Smooth muscle cell (in vitro differentiated cells): ENCODE results near the gene OR13C3. TPM values are rescaled to one million over a fixed set of nuclear protein-coding genes. Genes with fewer than 3 reads are reported as not detected.

ENCODE experiments used
- DNase-seq: peaks from one replicate; lab custom pipeline; 2025; ENCODE audit not compliant: unreplicated experiment; lab: John Stamatoyannopoulos, UW
- H2AFZ ChIP-seq: fragments of 200-600 bp; sonication (generic); 2 replicates; pipeline ENCODE4 v1.6.0; 2016; ENCODE audit warnings: antibody characterized with exemption, low read depth, mild to moderate bottlenecking
- H3F3A ChIP-seq: fragments of 200-600 bp; sonication (generic); 2 replicates; pipeline ENCODE4 v1.6.0; 2017; ENCODE audit warnings: antibody characterized with exemption, low read depth
- H3K27ac ChIP-seq: fragments of 200-600 bp; sonication (generic); 2 replicates; pipeline ENCODE4 v1.5.1; 2016; ENCODE audit warnings: low read depth, mild to moderate bottlenecking
- H3K27me3 ChIP-seq: fragments of 200-600 bp; sonication (generic); 2 replicates; pipeline ENCODE4 v1.6.1; 2016; ENCODE audit warnings: low read depth, mild to moderate bottlenecking
- H3K36me3 ChIP-seq: fragments of 200-600 bp; sonication (generic); 2 replicates; pipeline ENCODE4 v1.5.1; 2016; ENCODE audit warnings: low read depth
- H3K4me1 ChIP-seq: fragments of 200-600 bp; sonication (generic); 2 replicates; pipeline ENCODE4 v1.5.1; 2016; ENCODE audit warnings: low read depth
- H3K4me2 ChIP-seq: fragments of 200-600 bp; sonication (generic); 2 replicates; pipeline ENCODE4 v1.6.0; 2016; ENCODE audit warnings: mild to moderate bottlenecking
- H3K4me3 ChIP-seq: fragments of 200-600 bp; sonication (generic); 2 replicates; pipeline ENCODE4 v1.5.1; 2016; ENCODE audit warnings: mild to moderate bottlenecking
- H3K79me2 ChIP-seq: fragments of 200-600 bp; sonication (generic); 2 replicates; pipeline ENCODE4 v1.6.0; 2016; ENCODE audit warnings: low read depth, mild to moderate bottlenecking
- H3K9ac ChIP-seq: fragments of 200-600 bp; sonication (generic); 2 replicates; pipeline ENCODE4 v1.6.0; 2016; ENCODE audit warnings: low read depth
- H3K9me3 ChIP-seq: fragments of 200-600 bp; sonication (generic); replicated peaks from 2 replicates; pipeline ENCODE4 v1.5.1; 2016; ENCODE audit warnings: low read depth
- H4K20me1 ChIP-seq: fragments of 200-600 bp; sonication (generic); 2 replicates; pipeline ENCODE4 v1.6.0; 2016; ENCODE audit warnings: low read depth
- WGBS: methylation state at CpG from one replicate; pipeline ENCODE4 v1.1.7; 2016; ENCODE audit warnings: low lambda C conversion rate; 5-methylcytosine and 5-hydroxymethylcytosine counted together
- polyA plus RNA-seq: library from polyadenylated mRNA; unstranded; fragments of >200 nt; fragmentation: Nextera tagmentation; extraction: Ambion mirVana; gene quantifications from 2 replicates; pipeline ENCODE4 v1.2.1, GENCODE V29; 2016
- total RNA-seq: library from RNA; depleted of rRNA; stranded (reverse); fragments of >200 nt; gene quantifications from 2 replicates; pipeline ENCODE4 v1.2.3, GENCODE V29; 2014
- TF ChIP-seq, protein P1 (sequence below): fragments of 200-600 bp; sonication (generic); IDR thresholded peaks from 2 replicates; pipeline ENCODE4 v1.5.1; 2017; ENCODE audit warnings: borderline replicate concordance, mild to moderate bottlenecking, antibody characterized with exemption; ENCODE audit not compliant: insufficient read depth, poor library complexity, severe bottlenecking

OR13C3 gene
- total and polyA plus RNA-seq, 2 experiments from 2014 or later = not detected

DNA sequence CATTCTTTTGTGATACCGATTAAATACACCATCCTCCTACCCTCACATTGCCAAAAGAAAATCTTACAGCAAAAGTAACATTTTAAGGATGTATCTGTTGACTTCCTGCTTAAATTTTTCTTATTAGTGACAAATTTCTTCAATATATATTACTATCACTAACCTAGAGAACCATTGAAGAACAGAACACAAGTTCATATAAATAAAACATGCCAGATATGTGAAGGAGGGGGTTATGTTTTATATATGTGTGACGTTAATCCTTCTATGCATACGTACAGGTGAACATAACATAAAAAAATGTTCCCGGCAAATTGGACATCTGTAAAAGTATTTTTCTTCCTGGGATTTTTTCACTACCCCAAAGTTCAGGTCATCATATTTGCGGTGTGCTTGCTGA is 32.7 kb downstream of the OR13C3 start, which contains the start of gene OR13F1:
TSS of gene OR13F1 (plus strand) at position 301 of the 400 bp plus-strand sequence. CDS start at position 301, 0 bp downstream.
- Histone ChIP-seq H3K79me2 (no peaks in the 10 kb centered on the region), H3K9me3 (no peaks in the 10 kb centered on the region), H3K4me3 (no peak within 1 kb of the TSS), H4K20me1 (no peaks in the 10 kb centered on the region), H3F3A (no peaks in the 10 kb centered on the region), H3K4me1 (no peaks in the 10 kb centered on the region), H3K4me2 (no peak within 1 kb of the TSS), H3K9ac (no peak within 1 kb of the TSS), H2AFZ (no peak within 1 kb of the TSS), H3K27ac (no peak within 1 kb of the TSS), H3K27me3 (no peaks in the 10 kb centered on the region), H3K36me3 (no peaks in the 10 kb centered on the region)
- WGBS = 83% methylated on average over 5 of the region's 5 CpGs
- TF ChIP-seq, protein P1, sequence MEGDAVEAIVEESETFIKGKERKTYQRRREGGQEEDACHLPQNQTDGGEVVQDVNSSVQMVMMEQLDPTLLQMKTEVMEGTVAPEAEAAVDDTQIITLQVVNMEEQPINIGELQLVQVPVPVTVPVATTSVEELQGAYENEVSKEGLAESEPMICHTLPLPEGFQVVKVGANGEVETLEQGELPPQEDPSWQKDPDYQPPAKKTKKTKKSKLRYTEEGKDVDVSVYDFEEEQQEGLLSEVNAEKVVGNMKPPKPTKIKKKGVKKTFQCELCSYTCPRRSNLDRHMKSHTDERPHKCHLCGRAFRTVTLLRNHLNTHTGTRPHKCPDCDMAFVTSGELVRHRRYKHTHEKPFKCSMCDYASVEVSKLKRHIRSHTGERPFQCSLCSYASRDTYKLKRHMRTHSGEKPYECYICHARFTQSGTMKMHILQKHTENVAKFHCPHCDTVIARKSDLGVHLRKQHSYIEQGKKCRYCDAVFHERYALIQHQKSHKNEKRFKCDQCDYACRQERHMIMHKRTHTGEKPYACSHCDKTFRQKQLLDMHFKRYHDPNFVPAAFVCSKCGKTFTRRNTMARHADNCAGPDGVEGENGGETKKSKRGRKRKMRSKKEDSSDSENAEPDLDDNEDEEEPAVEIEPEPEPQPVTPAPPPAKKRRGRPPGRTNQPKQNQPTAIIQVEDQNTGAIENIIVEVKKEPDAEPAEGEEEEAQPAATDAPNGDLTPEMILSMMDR = no peak
- no peak for DNase-seq

DNA sequence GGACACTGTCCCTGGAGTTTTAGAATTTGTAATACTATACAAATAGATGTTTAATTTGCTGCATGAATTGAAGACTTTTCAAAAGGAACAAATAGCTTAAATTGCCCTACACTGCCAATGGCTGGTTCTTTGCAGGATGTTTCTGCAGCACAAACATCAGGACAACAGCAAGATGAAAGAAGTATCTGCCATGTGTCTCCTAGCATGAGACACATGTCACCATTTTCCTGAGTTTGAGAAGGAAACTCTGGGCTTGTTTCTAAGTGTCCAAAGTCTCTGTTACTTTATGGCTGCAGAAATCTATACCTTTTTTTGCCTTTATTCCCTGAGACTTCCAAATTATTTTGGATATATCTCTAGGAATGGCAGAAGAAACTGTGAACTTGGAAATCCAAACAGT is 33.2 kb downstream of the OR13C3 start:
- Histone ChIP-seq H3F3A (no peaks in the 10 kb centered on the region), H3K36me3 (no peaks in the 10 kb centered on the region), H4K20me1 (no peaks in the 10 kb centered on the region), H3K79me2 (no peaks in the 10 kb centered on the region), H2AFZ (no peak overlapping the region), H3K4me2 (no peak overlapping the region), H3K4me3 (no peak overlapping the region), H3K4me1 (no peaks in the 10 kb centered on the region), H3K27ac (no peak overlapping the region), H3K9me3 (no peaks in the 10 kb centered on the region), H3K27me3 (no peaks in the 10 kb centered on the region), H3K9ac (no peak overlapping the region)
- DNase-seq = no peak
- TF ChIP-seq, protein P1 = no peak

DNA sequence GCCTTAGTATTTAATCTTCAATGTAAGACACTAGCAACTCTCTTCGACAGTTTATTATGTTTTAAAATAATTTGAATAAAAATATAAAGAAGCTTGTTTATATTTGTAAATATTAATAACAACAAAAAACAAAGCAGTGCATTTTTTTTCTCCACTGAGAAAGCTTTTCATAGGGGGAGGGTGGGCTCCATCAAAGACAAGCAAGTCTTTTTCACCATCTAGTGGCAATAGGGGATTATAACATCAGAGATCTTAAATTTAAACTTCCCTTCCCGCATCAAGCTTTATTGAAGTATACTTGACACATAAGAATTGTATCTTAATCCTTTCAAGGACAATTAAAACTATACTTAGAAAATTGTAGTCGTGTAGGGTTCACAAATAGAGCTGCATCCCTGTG is 41.8 kb downstream of the OR13C3 start:
- no peak overlapping the region for H3K27ac ChIP-seq
- 49% methylated on average over 3 of the region's 3 CpGs for WGBS
- no peaks in the 10 kb centered on the region for H3K9me3 ChIP-seq
- H3K4me1 ChIP-seq = no peaks in the 10 kb centered on the region
- H3K9ac ChIP-seq = no peak overlapping the region
- H3F3A ChIP-seq = no peaks in the 10 kb centered on the region
- H3K27me3 ChIP-seq = no peaks in the 10 kb centered on the region
- no peaks in the 10 kb centered on the region for H3K79me2 ChIP-seq
- H3K36me3 ChIP-seq = no peaks in the 10 kb centered on the region
- H4K20me1 ChIP-seq = no peaks in the 10 kb centered on the region
- TF ChIP-seq, protein P1 = peak; percentile 18
- no peak overlapping the region for H3K4me2 ChIP-seq
- DNase-seq = no peak
- H3K4me3 ChIP-seq = no peak overlapping the region
- no peak overlapping the region for H2AFZ ChIP-seq

Other genes starting within 250 kb of the OR13C3 start
- not detected in 2 replicates for gene OR13F1, start 32.6 kb downstream of the OR13C3 start, total RNA-seq
- gene OR13F1, start 32.6 kb downstream of the OR13C3 start, polyA plus RNA-seq = not detected in 2 replicates
- not detected in 2 replicates for gene OR13C4, start 9.6 kb downstream of the OR13C3 start, total RNA-seq
- not detected in 2 replicates for gene OR13C4, start 9.6 kb downstream of the OR13C3 start, polyA plus RNA-seq
- gene OR13C8, start 32.3 kb upstream of the OR13C3 start, total RNA-seq = not detected in 2 replicates
- not detected in 2 replicates for gene OR13C8, start 32.3 kb upstream of the OR13C3 start, polyA plus RNA-seq
- gene OR13C5, start 62.6 kb upstream of the OR13C3 start, total RNA-seq = not detected in 2 replicates
- not detected in 2 replicates for gene OR13C5, start 62.6 kb upstream of the OR13C3 start, polyA plus RNA-seq
- gene OR13C2, start 68.8 kb upstream of the OR13C3 start, total RNA-seq = not detected in 2 replicates
- not detected in 2 replicates for gene OR13C2, start 68.8 kb upstream of the OR13C3 start, polyA plus RNA-seq
- not detected in 2 replicates for gene OR13C9, start 81.3 kb upstream of the OR13C3 start, total RNA-seq
- not detected in 2 replicates for gene OR13C9, start 81.3 kb upstream of the OR13C3 start, polyA plus RNA-seq
- gene OR13D1, start 157.7 kb upstream of the OR13C3 start, total RNA-seq = not detected in 2 replicates
- not detected in 2 replicates for gene OR13D1, start 157.7 kb upstream of the OR13C3 start, polyA plus RNA-seq
- gene NIPSNAP3A, start 210.8 kb upstream of the OR13C3 start, total RNA-seq = 31.4 and 41.9 TPM in 2 replicates
- 24.3 and 29.3 TPM in 2 replicates for gene NIPSNAP3A, start 210.8 kb upstream of the OR13C3 start, polyA plus RNA-seq
- gene NIPSNAP3B, start 227.3 kb upstream of the OR13C3 start, total RNA-seq = 3.6 and 6.7 TPM in 2 replicates
- 1.5 and 2.0 TPM in 2 replicates for gene NIPSNAP3B, start 227.3 kb upstream of the OR13C3 start, polyA plus RNA-seq